Neural cell (in vitro differentiated cells): Measurements from ENCODE around the gene TSGA10.

Experiments
- EZH2 ChIP-seq: fragments of 200-600, 300-800 bp; shearing (Covaris generic), sonication (generic); IDR thresholded peaks from 2 replicates; pipeline ENCODE4 v1.6.1; 2014; ENCODE audit warnings: antibody characterized with exemption, low read length, borderline replicate concordance, mild to moderate bottlenecking; ENCODE audit not compliant: insufficient read depth, poor library complexity, severe bottlenecking
- MXI1 ChIP-seq: fragments of 450-650 bp; conservative IDR thresholded peaks from 2 replicates; pipeline ENCODE4 v1.6.1; 2014; ENCODE audit warnings: antibody characterized with exemption, mild to moderate bottlenecking; ENCODE audit not compliant: poor library complexity, severe bottlenecking
- POLR2AphosphoS5 ChIP-seq: IDR thresholded peaks from 2 replicates; pipeline ENCODE4 v1.6.1; 2012
- RAD21 ChIP-seq: fragments of 450-650 bp; conservative IDR thresholded peaks from 2 replicates; pipeline ENCODE4 v1.6.1; 2014; ENCODE audit warnings: antibody characterized with exemption, mild to moderate bottlenecking, moderate library complexity
- TAF1 ChIP-seq: IDR thresholded peaks from 2 replicates; pipeline ENCODE4 v1.6.1; 2012; ENCODE audit warnings: low read depth
- TF ChIP-seq, protein P1 (sequence below): fragments of 450-650 bp; IDR thresholded peaks from 2 replicates; pipeline ENCODE4 v1.5.1; 2014; ENCODE audit warnings: antibody characterized with exemption, mild to moderate bottlenecking, moderate library complexity; ENCODE audit not compliant: poor library complexity, severe bottlenecking
- TF ChIP-seq, protein P2 (sequence below): IDR thresholded peaks from 2 replicates; pipeline ENCODE4 v1.6.1; 2012; ENCODE audit warnings: borderline replicate concordance

DNA sequence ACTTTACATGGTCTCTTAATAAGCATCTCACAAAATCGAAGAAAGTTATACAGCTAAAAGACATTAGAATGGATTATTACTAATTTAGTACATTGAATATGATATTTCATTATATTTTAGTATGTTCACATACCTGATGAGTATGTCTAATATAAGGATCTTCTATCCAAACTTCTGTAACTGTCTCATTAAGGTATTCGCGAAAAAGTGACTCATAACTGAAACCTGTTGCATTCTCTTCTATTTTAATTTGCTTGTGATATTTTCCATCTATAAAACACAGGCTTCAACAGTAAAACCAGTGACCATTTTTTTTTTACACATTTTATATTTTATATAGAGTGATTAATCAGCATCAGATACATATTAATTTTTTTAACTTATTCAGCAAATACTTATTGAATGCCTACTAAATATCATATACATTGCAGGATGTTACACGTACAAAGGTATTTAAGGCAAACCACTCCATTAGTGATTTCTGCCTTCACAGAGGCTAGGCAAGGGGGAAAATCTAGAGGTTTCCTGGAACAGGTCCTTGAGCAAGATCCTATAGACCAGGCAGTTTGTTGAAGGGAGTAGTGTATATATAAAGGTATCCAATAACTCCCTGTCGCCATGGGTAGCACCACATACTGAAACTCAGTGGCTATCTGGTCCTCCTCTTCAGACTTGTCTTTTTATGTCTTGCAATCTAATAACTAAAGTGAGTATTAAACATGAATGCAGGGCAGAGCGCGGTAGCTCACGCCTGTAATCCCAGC is 16.8 kb upstream of the TSGA10 start:
- TF ChIP-seq, protein P1, sequence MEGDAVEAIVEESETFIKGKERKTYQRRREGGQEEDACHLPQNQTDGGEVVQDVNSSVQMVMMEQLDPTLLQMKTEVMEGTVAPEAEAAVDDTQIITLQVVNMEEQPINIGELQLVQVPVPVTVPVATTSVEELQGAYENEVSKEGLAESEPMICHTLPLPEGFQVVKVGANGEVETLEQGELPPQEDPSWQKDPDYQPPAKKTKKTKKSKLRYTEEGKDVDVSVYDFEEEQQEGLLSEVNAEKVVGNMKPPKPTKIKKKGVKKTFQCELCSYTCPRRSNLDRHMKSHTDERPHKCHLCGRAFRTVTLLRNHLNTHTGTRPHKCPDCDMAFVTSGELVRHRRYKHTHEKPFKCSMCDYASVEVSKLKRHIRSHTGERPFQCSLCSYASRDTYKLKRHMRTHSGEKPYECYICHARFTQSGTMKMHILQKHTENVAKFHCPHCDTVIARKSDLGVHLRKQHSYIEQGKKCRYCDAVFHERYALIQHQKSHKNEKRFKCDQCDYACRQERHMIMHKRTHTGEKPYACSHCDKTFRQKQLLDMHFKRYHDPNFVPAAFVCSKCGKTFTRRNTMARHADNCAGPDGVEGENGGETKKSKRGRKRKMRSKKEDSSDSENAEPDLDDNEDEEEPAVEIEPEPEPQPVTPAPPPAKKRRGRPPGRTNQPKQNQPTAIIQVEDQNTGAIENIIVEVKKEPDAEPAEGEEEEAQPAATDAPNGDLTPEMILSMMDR: no peak
- TF ChIP-seq POLR2AphosphoS5 (no peak), MXI1 (no peak), EZH2 (no peak), TAF1 (no peak), RAD21 (no peak)
- TF ChIP-seq, protein P2, sequence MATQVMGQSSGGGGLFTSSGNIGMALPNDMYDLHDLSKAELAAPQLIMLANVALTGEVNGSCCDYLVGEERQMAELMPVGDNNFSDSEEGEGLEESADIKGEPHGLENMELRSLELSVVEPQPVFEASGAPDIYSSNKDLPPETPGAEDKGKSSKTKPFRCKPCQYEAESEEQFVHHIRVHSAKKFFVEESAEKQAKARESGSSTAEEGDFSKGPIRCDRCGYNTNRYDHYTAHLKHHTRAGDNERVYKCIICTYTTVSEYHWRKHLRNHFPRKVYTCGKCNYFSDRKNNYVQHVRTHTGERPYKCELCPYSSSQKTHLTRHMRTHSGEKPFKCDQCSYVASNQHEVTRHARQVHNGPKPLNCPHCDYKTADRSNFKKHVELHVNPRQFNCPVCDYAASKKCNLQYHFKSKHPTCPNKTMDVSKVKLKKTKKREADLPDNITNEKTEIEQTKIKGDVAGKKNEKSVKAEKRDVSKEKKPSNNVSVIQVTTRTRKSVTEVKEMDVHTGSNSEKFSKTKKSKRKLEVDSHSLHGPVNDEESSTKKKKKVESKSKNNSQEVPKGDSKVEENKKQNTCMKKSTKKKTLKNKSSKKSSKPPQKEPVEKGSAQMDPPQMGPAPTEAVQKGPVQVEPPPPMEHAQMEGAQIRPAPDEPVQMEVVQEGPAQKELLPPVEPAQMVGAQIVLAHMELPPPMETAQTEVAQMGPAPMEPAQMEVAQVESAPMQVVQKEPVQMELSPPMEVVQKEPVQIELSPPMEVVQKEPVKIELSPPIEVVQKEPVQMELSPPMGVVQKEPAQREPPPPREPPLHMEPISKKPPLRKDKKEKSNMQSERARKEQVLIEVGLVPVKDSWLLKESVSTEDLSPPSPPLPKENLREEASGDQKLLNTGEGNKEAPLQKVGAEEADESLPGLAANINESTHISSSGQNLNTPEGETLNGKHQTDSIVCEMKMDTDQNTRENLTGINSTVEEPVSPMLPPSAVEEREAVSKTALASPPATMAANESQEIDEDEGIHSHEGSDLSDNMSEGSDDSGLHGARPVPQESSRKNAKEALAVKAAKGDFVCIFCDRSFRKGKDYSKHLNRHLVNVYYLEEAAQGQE: no peak
